ENCODE results near the gene CDRT15. TPM values are rescaled to one million over a fixed set of nuclear protein-coding genes. Genes with fewer than 3 reads are reported as not detected.

CDRT15 gene
- total RNA-seq, 1 donor from 2014 or later = not detected

- intact Hi-C loops (cut with DNase I) = no loop called here
- DNase-seq (peak; percentile 54), ATAC-seq (ENCODE audit: poor library complexity) (no peak)
These were observed 24.9 kb downstream of the CDRT15 start for GRCh38 chr17:14211801-14212200.

GRCh38 chr17:14211246-14211645 is 25.4 kb downstream of the CDRT15 start:
- ATAC-seq (ENCODE audit: poor library complexity) (no peak), DNase-seq (no peak)
- intact Hi-C loops (cut with DNase I) = no loop called here

GRCh38 chr17:14209215-14209614 is 27.4 kb downstream of the CDRT15 start:
- intact Hi-C loops (cut with DNase I) = loop anchor here (10.0 kb wide), 1 partner anchor 144 kb away; the partner anchor contains the start of gene COX10
- no peak for ATAC-seq (ENCODE audit: poor library complexity)
- no peak for DNase-seq

GRCh38 chr17:14207791-14208190 is 28.9 kb downstream of the CDRT15 start:
- ATAC-seq (ENCODE audit: poor library complexity) (no peak), DNase-seq (no peak)
- intact Hi-C loops (cut with DNase I) = loop anchor here (10.0 kb wide), 1 partner anchor 143 kb away; the partner anchor contains the start of gene COX10

GRCh38 chr17:14206891-14207290 is 29.8 kb downstream of the CDRT15 start:
- ATAC-seq (ENCODE audit: poor library complexity) = no peak

GRCh38 chr17:14205992-14206461 is 30.6 kb downstream of the CDRT15 start:
- ATAC-seq (ENCODE audit: poor library complexity) = peak; percentile 96
- DNase-seq = peak; percentile 90
- intact Hi-C loops (cut with DNase I) = loop anchor here (10.0 kb wide), 1 partner anchor 141 kb away; the partner anchor contains the start of gene COX10

More at GRCh38 chr17:14206891-14207290, 29.8 kb downstream of the CDRT15 start:
- intact Hi-C loops (cut with DNase I) = loop anchor here (10.0 kb wide), 1 partner anchor 142 kb away; the partner anchor contains the start of gene COX10
- no peak for DNase-seq

- ATAC-seq (ENCODE audit: poor library complexity) (peak; percentile 13), DNase-seq (no peak)
- intact Hi-C loops (cut with DNase I) = loop anchor here (10.0 kb wide), 1 partner anchor 141 kb away; the partner anchor contains the start of gene COX10
These were observed 31.3 kb downstream of the CDRT15 start for GRCh38 chr17:14205380-14205779.

- ATAC-seq (ENCODE audit: poor library complexity) = no peak
- intact Hi-C loops (cut with DNase I) = loop anchor here (10.0 kb wide), 1 partner anchor 140 kb away; the partner anchor contains the start of gene COX10
- no peak for DNase-seq
These were observed 32.1 kb downstream of the CDRT15 start for GRCh38 chr17:14204546-14204945.

- DNase-seq (no peak), ATAC-seq (ENCODE audit: poor library complexity) (no peak)
- intact Hi-C loops (cut with DNase I) = loop anchor here (10.0 kb wide), 1 partner anchor 139 kb away; the partner anchor contains the start of gene COX10
These were observed 32.6 kb downstream of the CDRT15 start for GRCh38 chr17:14204084-14204483.

GRCh38 chr17:14203388-14203787 is 33.3 kb downstream of the CDRT15 start:
- intact Hi-C loops (cut with DNase I) = loop anchor here (10.0 kb wide), 1 partner anchor 139 kb away; the partner anchor contains the start of gene COX10
- no peak for DNase-seq
- ATAC-seq (ENCODE audit: poor library complexity) = no peak

- intact Hi-C loops (cut with DNase I) = loop anchor here (10.0 kb wide), 1 partner anchor 138 kb away; the partner anchor contains the start of gene COX10
- DNase-seq = no peak
- no peak for ATAC-seq (ENCODE audit: poor library complexity)
These were observed 34.1 kb downstream of the CDRT15 start for GRCh38 chr17:14202388-14203166.

- ATAC-seq (ENCODE audit: poor library complexity) (no peak), DNase-seq (no peak)
- intact Hi-C loops (cut with DNase I) = loop anchor here (10.0 kb wide), 1 partner anchor 137 kb away; the partner anchor contains the start of gene COX10
These were observed 34.7 kb downstream of the CDRT15 start for GRCh38 chr17:14201988-14202380.

GRCh38 chr17:14201021-14201987 is 35.4 kb downstream of the CDRT15 start:
- intact Hi-C loops (cut with DNase I) = loop anchor here (10.0 kb wide), 1 partner anchor 137 kb away; the partner anchor contains the start of gene COX10
- ATAC-seq (ENCODE audit: poor library complexity) (no peak), DNase-seq (no peak)

- intact Hi-C loops (cut with DNase I) = loop anchor here (10.0 kb wide), 1 partner anchor 136 kb away; the partner anchor contains the start of gene COX10
- DNase-seq = no peak
- no peak for ATAC-seq (ENCODE audit: poor library complexity)
These were observed 36.3 kb downstream of the CDRT15 start for GRCh38 chr17:14200354-14200753.

- intact Hi-C loops (cut with DNase I) = no loop called here
- DNase-seq (no peak), ATAC-seq (ENCODE audit: poor library complexity) (no peak)
These were observed 37.1 kb downstream of the CDRT15 start for GRCh38 chr17:14199601-14200000.

- intact Hi-C loops (cut with DNase I) = no loop called here
- DNase-seq (no peak), ATAC-seq (ENCODE audit: poor library complexity) (no peak)
These were observed 38.1 kb downstream of the CDRT15 start for GRCh38 chr17:14198575-14198974.

GRCh38 chr17:14198013-14198412 is 38.6 kb downstream of the CDRT15 start:
- peak; percentile 93 for ATAC-seq (ENCODE audit: poor library complexity)
- peak; percentile 66 for DNase-seq
- intact Hi-C loops (cut with DNase I) = no loop called here

- no peak for DNase-seq
- peak; percentile 32 for ATAC-seq (ENCODE audit: poor library complexity)
- intact Hi-C loops (cut with DNase I) = no loop called here
These were observed 39.1 kb downstream of the CDRT15 start for GRCh38 chr17:14197586-14197985.
